HG03571 (cell line): ENCODE results near the gene GOLGB1.
A peak's percentile ranks its signal among the peaks of the same experiment; 100 is the strongest.
"Not testable (repeated sequence)": the region's sequence is repeated elsewhere in the genome, so short reads cannot be mapped to it uniquely, and the experiment has no call there.

Experiments
- ATAC-seq: cut with Tn5 transposase; IDR thresholded peaks from one replicate; pipeline ENCODE4 v1.9.1; 2021; ENCODE audit not compliant: unreplicated experiment

GOLGB1 gene

GRCh38 chr3:121749276-121750086 lies at the start of gene GOLGB1:
TSS of gene GOLGB1 (minus strand) at chr3:121749741. CDS start at chr3:121730971, 18,770 bp downstream.
- ATAC-seq, result peak; percentile 94

GRCh38 chr3:121796970-121797369 lies 47.4 kb upstream of the GOLGB1 start:
- no peak for ATAC-seq

- ATAC-seq, result no peak
Observed at GRCh38 chr3:121794264-121794983, 44.9 kb upstream of the GOLGB1 start.

GRCh38 chr3:121793078-121793477 lies 43.5 kb upstream of the GOLGB1 start:
- peak; percentile 52 for ATAC-seq

- no peak for ATAC-seq
Observed at GRCh38 chr3:121786485-121786884, 36.9 kb upstream of the GOLGB1 start.

GRCh38 chr3:121782784-121783183 lies 33.2 kb upstream of the GOLGB1 start:
- ATAC-seq, result not testable (repeated sequence)

GRCh38 chr3:121781611-121782010 lies 32.1 kb upstream of the GOLGB1 start:
- ATAC-seq, result no peak

GRCh38 chr3:121775095-121775494 lies 25.6 kb upstream of the GOLGB1 start:
- not testable (repeated sequence) for ATAC-seq

- ATAC-seq, result no peak
Observed at GRCh38 chr3:121769246-121769645, 19.7 kb upstream of the GOLGB1 start.

GRCh38 chr3:121768452-121768851 lies 18.9 kb upstream of the GOLGB1 start:
- no peak for ATAC-seq

GRCh38 chr3:121759541-121760202 lies 10.1 kb upstream of the GOLGB1 start:
- no peak for ATAC-seq

- ATAC-seq, result no peak
Observed at GRCh38 chr3:121758727-121759450, 9.3 kb upstream of the GOLGB1 start.

- ATAC-seq, result no peak
Observed at GRCh38 chr3:121757812-121758545, 8.4 kb upstream of the GOLGB1 start.

- no peak for ATAC-seq
Observed at GRCh38 chr3:121757087-121757811, 7.7 kb upstream of the GOLGB1 start.

GRCh38 chr3:121752772-121753171 lies 3.2 kb upstream of the GOLGB1 start:
- ATAC-seq, result no peak

- ATAC-seq, result no peak
Observed at GRCh38 chr3:121752261-121752660, 2.7 kb upstream of the GOLGB1 start.

GRCh38 chr3:121750087-121750415 lies 510 bp upstream of the GOLGB1 start:
- no peak for ATAC-seq

GRCh38 chr3:121748680-121749275 lies 763 bp downstream of the GOLGB1 start:
- ATAC-seq, result no peak

GRCh38 chr3:121747976-121748375 lies 1.6 kb downstream of the GOLGB1 start:
- no peak for ATAC-seq
